Suppressor macrophage (primary cell): Measurements from ENCODE around the gene GSTA3.
"Not testable (repeated sequence)": the region's sequence is repeated elsewhere in the genome, so short reads cannot be mapped to it uniquely, and the experiment has no call there.

ENCODE experiments used
- DNase-seq, 4 experiments: peaks; one replicate each; pipeline ENCODE4 v3.0.0-alpha.2; 2020 to 2022
- total RNA-seq, 17 experiments: gene quantifications; one replicate each; lab custom pipeline; 2026; ENCODE audit warnings: mixed read lengths in 6 of 17, inconsistent platforms in 3 of 17; lab: John Stamatoyannopoulos, UW

The GSTA3 gene
- total RNA-seq = 0 to 1.1 (median 0) reads per million in 17 experiments

GRCh38 chr6:52909531-52909930, at the start of gene GSTA3:
Gene GSTA3 (minus strand): TSS chr6:52909698. CDS start chr6:52905834, 3,864 bp downstream.
- no peak for DNase-seq

- no peak for DNase-seq
These were observed 49.2 kb upstream of the GSTA3 start for GRCh38 chr6:52958546-52959255.

DNA sequence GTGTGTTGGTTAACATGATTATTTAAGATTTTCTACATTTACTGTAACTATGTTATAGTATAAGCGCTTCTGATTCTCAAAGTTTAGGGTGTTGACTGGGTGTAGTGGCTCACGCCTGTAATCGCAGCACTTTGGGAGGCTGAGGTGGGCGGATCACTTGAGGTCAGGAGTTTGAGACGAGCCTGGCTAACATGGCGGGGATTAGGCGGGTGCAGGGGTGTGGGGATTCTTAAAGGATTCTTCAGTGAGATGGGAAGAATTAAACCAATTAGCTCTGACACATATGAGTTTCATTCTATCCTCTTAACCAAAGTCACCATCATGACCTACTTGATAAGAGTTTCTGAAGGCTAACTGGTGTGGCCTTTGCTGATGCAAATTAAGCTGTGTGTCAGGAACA, 46.4 kb upstream of the GSTA3 start:
- DNase-seq = no peak

DNA sequence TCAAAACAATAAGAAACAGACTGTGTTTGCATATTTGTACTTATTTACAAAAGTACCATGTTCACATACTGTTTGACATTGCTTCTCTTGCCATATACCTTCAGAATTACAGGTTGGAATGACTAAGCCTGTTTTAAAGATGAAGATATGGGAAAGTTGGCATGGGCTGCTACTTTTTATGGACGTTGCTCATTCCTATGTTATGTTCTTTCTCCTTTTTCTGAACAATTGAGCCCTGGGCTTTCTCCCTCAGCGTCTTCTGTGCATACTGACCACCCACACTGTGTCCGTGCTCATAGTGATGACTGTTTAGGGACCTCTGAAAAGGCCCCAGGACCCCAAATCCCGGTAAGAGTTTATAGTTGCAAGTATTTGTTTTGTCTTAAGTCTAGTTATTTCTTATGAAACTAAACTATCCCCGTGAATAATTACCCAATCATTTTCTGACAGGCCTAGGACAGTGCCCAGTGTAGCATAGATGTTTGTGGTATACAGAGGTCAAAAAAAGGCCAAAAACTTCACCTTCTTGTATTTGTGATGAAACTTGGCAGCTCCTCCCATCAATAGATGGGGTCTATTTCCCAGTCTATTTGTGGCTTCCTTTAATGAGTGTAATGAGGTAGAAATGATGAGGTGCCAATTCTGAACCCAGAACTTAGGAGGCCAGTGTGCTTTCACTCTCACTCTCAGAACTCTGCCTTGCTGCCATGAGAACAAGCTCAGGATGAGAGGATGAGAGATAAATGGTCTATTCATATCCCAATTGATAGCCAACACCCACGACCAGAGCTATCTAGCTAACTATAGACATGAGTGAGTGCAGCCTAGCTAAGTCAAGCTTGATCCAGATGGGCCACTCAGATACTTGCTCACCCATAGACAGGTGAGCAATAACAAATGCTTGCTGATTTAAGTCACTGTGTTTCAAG, 44.7 kb upstream of the GSTA3 start:
- no peak for DNase-seq

- DNase-seq = no peak
These were observed 36.8 kb upstream of the GSTA3 start for GRCh38 chr6:52946306-52946705.

DNA sequence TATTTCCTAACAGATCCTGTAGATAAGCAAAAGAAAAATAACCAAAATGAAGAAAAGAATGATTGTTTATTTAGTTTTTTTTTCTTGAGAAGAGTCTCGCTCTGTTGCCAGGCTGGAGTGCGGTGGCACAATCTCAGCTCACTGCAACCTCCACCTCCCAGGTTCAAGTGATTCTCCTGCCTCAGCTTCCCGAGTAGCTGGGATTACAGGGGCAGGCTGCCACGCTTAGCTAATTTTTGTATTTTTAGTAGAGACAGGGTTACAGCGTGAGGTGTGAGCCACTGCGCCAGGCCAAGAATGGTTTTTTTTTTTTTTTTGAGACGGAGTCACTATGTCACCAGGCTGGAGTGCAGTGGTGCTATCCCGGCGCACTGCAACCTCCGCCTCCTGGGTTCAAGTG, 33.3 kb upstream of the GSTA3 start:
- not testable (repeated sequence) for DNase-seq

DNA sequence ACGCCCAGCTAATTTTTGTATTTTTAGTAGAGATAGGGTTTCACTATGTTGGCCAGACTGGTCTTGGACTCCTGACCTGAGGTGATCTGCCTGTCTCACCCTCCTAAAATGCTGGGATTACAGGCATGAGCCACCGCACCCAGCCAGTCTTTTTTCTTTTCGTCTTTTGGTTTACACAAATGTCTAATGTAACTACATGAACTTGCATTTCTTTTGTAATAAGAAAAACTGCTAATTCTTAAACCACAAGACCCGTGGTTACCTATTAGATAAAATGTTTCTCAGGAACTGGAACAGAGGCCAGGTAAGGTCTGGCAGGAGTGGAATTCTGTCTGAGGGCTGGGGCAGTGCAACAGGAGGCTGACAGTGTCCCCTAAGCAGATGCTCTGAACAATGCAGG, 32.7 kb upstream of the GSTA3 start:
- DNase-seq = no peak

- DNase-seq = no peak
These were observed 28.4 kb upstream of the GSTA3 start for GRCh38 chr6:52937908-52938307.

DNA sequence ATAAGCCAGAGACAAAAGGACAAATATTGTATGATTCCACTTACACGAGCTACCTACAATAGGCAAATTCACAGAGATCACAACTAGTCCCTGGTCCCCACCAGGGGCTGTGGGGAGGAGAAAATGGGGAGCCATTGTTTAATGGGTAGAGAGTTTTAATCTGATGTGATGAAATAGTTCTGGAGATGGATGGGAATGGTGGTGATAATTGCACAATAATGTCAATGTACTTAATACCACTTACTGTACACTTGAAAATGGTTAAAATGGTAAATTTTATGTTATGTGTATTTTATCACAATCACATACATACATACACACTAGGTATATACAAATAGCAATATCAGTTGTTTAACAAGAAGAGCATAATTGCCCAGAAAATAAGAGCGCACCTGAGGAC, 24.3 kb upstream of the GSTA3 start:
- DNase-seq = no peak

DNA sequence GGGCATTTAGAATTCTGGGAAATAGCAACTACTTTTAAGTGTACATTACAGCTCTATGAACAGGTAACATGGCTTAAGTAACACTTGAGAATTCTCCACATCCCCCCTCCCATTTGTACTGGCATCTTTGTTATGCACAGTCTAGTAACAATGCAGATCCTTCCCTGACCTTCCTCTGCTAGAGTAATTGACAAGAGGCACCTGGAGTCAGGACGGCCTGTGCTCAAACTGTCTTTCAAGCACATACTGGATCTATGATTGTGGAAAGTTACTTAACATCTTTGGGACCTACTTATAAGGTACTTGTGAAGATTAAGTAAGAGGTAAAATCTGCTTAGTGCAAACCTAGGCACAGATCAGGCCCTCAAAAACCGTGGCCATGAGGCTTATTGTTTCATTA, 21.9 kb upstream of the GSTA3 start:
- no peak for DNase-seq

GRCh38 chr6:52929321-52930164, 20.0 kb upstream of the GSTA3 start:
- no peak for DNase-seq

DNA sequence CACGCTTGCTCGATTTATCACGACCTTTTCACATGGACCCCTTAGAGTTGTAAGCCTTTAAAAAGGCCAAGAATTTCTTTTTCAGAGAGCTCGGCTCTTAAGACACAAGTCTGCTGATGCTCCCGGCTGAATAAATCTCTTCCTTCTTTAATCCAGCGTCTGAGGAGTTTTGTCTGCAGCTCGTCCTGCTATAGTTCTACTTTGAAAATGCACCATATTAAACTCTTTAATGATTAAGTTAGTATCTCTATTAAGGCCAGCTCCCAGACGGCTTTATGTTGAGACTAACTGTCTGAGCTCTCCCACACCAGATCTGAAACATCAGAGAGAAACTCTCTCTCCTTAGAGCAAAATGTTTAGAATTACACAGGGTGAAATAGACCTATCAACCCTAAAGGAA, 18.0 kb upstream of the GSTA3 start:
- no peak for DNase-seq

DNA sequence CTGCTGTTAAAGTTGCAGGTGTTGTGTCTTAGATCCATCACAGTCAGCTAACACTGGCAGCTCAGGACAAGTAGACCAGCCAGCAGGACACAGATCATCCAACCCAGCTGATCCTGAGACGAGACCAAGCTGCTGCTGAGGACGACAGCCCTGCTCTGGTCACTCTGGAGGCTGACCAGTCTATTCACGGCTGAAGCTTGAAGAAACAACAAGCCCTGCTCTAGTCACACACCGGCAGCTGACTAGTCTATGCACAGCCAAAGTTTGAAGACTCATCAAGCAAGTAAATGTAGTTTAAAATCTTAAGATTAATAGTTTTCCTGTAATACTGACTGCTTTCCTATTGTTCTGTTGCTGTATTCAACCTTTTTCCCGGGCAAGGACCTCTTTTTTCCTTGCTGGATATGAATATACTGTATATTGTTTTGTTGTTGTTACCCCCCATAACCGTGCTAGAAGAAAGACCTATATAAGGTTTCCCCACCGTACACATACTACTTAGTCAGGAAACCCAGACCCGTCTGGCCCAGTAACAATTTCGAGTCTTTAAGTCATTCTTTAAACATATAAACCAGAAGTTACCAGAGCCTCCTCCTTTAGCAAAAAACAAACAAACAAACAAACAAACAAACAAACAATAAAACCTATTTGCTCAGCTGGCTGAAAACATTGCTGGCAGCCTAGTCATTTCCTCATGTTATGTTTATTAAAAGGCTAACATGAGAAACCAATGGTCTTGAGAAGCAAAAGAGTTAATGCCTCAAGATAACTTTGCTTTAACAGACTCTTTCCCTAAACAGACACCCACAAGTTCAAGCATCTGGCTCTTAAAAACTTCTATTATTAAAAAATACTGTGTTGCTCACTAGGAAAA, 16.7 kb upstream of the GSTA3 start:
- DNase-seq = no peak

- DNase-seq = no peak
These were observed 15.5 kb upstream of the GSTA3 start for GRCh38 chr6:52925042-52925441.

- DNase-seq = not testable (repeated sequence)
These were observed 14.2 kb upstream of the GSTA3 start for GRCh38 chr6:52923689-52924088.

GRCh38 chr6:52922161-52922560, 12.7 kb upstream of the GSTA3 start:
- DNase-seq = no peak

DNA sequence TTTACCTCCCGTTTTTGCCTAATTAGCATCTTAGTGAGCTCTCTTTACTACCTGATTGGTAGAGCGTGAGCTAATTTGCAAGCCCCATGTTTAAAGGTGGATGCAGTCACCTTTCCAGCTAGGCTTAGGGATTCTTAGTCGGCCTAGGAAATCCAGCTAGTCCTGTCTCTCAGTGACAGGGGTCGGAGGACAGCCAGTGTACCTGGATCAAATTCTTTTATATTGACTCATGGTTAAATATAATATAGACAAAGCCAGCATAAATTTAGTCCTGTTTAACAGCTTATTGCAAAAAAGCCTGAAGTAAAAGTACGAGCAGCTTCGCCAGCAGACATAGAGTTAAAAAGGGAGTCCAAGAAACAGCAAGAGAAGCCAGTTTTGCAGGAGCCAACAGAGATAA, 12.2 kb upstream of the GSTA3 start:
- no peak for DNase-seq

DNA sequence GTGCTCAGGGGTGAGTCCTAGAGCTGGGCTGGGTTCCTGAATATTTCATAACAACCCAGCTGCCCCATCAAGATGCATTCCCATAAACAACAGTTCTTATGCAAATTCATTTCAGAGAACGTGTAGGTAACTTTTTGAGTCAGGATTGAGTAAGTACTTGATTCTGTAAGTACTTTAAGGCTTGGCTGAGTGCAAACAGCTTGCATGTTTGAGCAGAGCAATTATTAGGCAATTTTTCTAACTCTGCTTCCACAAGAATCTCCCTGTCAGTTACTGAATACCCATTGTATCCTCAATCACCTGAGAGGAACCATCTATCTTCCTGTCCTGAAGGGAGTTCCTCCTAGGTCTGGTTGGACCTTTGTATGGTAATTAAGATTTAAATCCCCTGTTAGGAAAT, 10.0 kb upstream of the GSTA3 start:
- not testable (repeated sequence) for DNase-seq

DNA sequence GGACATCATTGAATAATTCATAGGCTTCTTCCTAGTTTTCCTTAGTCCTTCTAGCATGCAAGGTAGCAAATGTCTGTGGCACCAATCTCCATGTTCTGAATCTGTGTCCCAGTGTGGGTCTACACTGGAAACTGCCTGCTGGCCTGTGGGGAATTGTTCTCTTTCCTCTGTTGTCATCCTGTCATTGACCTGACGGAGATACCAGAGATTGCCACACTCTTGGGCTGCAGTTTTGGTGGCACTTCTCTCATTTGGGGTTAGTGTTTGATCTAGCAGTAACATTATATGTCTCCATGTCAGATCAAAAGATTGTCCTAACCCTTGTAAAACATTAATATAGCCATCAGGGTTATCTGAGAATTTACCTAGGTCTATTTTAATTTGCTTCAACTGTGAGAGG, 9.3 kb upstream of the GSTA3 start:
- DNase-seq = not testable (repeated sequence)

DNA sequence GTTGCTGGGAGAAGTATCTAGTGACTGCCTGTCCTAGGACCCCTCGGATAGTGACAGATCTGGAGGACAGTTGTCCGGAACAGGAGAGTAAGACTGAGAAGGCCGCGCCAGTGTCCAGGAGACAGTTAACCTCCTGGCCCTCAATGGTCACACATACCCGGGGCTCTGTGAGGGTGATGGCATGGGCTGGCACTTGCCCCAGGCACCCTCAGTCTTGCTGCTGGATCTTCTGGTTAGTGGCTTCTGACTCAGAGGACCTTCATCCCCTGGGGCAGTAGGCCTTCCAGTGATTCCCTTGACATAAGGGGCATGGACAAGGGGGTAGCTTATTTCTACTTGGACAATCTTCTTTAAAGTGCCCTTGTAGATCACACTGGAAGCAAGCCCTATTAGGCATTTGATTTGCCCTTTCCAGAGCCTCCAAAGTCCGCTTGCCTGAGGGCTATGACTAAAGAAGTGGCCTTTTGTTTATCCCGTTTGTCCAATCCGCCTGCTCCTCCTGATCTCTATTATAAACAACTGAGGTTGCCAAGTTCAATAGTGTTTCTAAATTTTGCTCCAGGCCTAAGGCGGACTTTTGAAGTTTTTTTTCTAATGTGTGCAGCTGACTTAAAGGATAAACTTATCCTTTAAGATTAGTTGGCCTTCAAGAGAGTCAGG, 8.7 kb upstream of the GSTA3 start:
- DNase-seq = not testable (repeated sequence)

DNA sequence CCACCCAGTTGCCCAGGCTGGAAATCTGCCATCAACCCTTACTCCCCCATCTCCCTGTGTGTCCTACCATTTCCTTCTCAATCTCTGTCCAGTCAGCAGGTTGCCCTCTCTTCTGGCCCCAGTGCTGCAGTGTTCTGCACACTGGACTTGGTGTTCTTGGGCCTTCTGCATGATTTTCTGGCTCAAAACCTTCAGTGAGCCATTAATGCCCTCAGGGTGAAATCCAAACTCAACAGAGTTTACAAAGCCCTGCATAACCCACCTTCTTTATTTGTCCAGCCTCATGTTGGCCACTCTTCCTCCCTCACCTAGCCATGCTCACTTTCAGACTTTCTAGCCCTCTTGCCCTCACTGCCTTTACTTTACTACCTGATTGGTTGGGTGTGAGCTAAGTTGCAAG, 5.0 kb upstream of the GSTA3 start:
- DNase-seq = no peak
